Gastrocnemius medialis (tissue), 4 donors: Measurements from ENCODE around the gene KCNK13. TPM values are rescaled to one million over a fixed set of nuclear protein-coding genes. Genes with fewer than 3 reads are reported as not detected.

Experiments used
- ATAC-seq, 2 donors: fragments of 150-250 bp; one replicate each; pipeline ENCODE4 v1.9.1; 2016
- DNase-seq, 2 donors: peaks; one replicate each; pipeline ENCODE4 v3.0.0-alpha.2; 2019
- H3K27ac ChIP-seq, 4 donors: fragments of 200-600 bp; sonication (generic); 1 replicate in 1 of 4; 2 replicates in 3 of 4; pipeline ENCODE4 v1.5.1; 2016 to 2018; ENCODE audit warnings: mild to moderate bottlenecking in 2 of 4, moderate library complexity in 1 of 4
- H3K27me3 ChIP-seq, 3 donors: fragments of 200-600 bp; sonication (generic) in 2 of 3; 1 replicate in 1 of 3; 2 replicates in 2 of 3; pipeline versions ENCODE4 v1.5.1 to v1.6.0; 2016 to 2019; ENCODE audit warnings: mild to moderate bottlenecking in 1 of 3, moderate library complexity in 1 of 3
- H3K36me3 ChIP-seq, 2 donors: fragments of 200-600 bp; sonication (generic) in 1 of 2; one replicate each; pipeline ENCODE4 v1.5.1; 2017 to 2018
- H3K4me1 ChIP-seq, 2 donors: fragments of 200-600 bp; sonication (generic) in 1 of 2; one replicate each; pipeline ENCODE4 v1.5.1; 2016 to 2017; ENCODE audit warnings: mild to moderate bottlenecking in 2 of 2
- H3K4me3 ChIP-seq, 4 donors: fragments of 200-600 bp; sonication (generic) in 3 of 4; 1 replicate in 1 of 4; 2 replicates in 3 of 4; pipeline ENCODE4 v1.5.1; 2016 to 2019; ENCODE audit warnings: mild to moderate bottlenecking in 2 of 4
- H3K9me3 ChIP-seq, 3 donors: fragments of 200-600 bp; sonication (generic) in 2 of 3; 1 replicate in 1 of 3; 2 replicates in 2 of 3; pipeline ENCODE4 v1.5.1; 2016 to 2019
- CTCF ChIP-seq, 5 experiments: fragments of 450-650 bp in 3 of 5; fragments of 200-600 bp in 2 of 5; sonication (generic) in 2 of 5; IDR thresholded peaks in 4 of 5; conservative IDR thresholded peaks in 1 of 5; 1 replicate in 4 of 5; 2 replicates in 1 of 5; pipeline ENCODE4 v1.5.1; 2016 to 2019; ENCODE audit warnings: antibody characterized with exemption in 5 of 5, mild to moderate bottlenecking in 3 of 5, moderate library complexity in 3 of 5
- POLR2A ChIP-seq, 2 donors: fragments of 450-650 bp; IDR thresholded peaks; one replicate each; pipeline ENCODE4 v1.6.1; 2017; ENCODE audit warnings: antibody characterized with exemption in 2 of 2, mild to moderate bottlenecking in 2 of 2, moderate library complexity in 2 of 2
- in situ Hi-C, 4 donors: fragments of 200-750 bp; cut with MboI; loops; one replicate each; pipeline versions ENCODE4 v1.15.0 to v1.8.0; 2017; ENCODE audit warnings: low sequenced_read_pairs in 4 of 4
- intact Hi-C: fragments of 100-400 bp; cut with DNase I; formaldehyde crosslinking; loops from one replicate; pipeline ENCODE4 v1.15.1; 2023; ENCODE audit warnings: low total_unique reads
- total RNA-seq, 4 donors: library from RNA; depleted of rRNA; stranded (reverse); fragments of >200 nt; gene quantifications; one replicate each; pipeline versions ENCODE4 v1.1.0 to v1.2.3, GENCODE V29; 2016

The KCNK13 gene
- total RNA-seq, 4 donors from 2014 or later, result not detected

GRCh38 chr14:90049390-90049789 lies 12.4 kb upstream of the KCNK13 start:
- Histone ChIP-seq H3K36me3 (no peaks in the 10 kb centered on the region), H3K9me3 (no peaks in the 10 kb centered on the region), H3K27me3 (peaks cover 5 to 7% (median 5%) of the 10 kb centered on the region in 3 donors), H3K27ac (no peak overlapping the region), H3K4me3 (no peak overlapping the region), H3K4me1 (no peaks in the 10 kb centered on the region)
- ATAC-seq (no peak), DNase-seq (no peak)
- in situ Hi-C loops, result no loop called here
- intact Hi-C loops, result no loop called here
- TF ChIP-seq POLR2A (IDR thresholded peaks at IDR 0.05), result no peak
- TF ChIP-seq CTCF (IDR thresholded peaks at IDR 0.05 in 4 of 5, conservative IDR thresholded peaks at IDR 0.05 in 1 of 5), result no peak

GRCh38 chr14:90050271-90050670 lies 11.5 kb upstream of the KCNK13 start:
- TF ChIP-seq CTCF (IDR thresholded peaks at IDR 0.05 in 4 of 5, conservative IDR thresholded peaks at IDR 0.05 in 1 of 5), result no peak
- TF ChIP-seq POLR2A (IDR thresholded peaks at IDR 0.05), result no peak
- no peaks in the 10 kb centered on the region for H3K9me3 ChIP-seq
- H3K36me3 ChIP-seq, result no peaks in the 10 kb centered on the region
- intact Hi-C loops (no loop called here), in situ Hi-C loops (no loop called here)
- ATAC-seq (no peak), DNase-seq (no peak)
- H3K27ac ChIP-seq, result no peak overlapping the region
- H3K27me3 ChIP-seq, result peaks cover 5 to 7% (median 5%) of the 10 kb centered on the region in 3 donors
- no peaks in the 10 kb centered on the region for H3K4me1 ChIP-seq
- no peak overlapping the region for H3K4me3 ChIP-seq

GRCh38 chr14:90053044-90053443 lies 8.8 kb upstream of the KCNK13 start:
- no peak overlapping the region for H3K4me3 ChIP-seq
- intact Hi-C loops, result no loop called here
- in situ Hi-C loops, result no loop called here
- no peak overlapping the region for H3K27ac ChIP-seq
- TF ChIP-seq POLR2A (IDR thresholded peaks at IDR 0.05), result no peak
- no peak for TF ChIP-seq CTCF (IDR thresholded peaks at IDR 0.05 in 4 of 5, conservative IDR thresholded peaks at IDR 0.05 in 1 of 5)
- no peaks in the 10 kb centered on the region for H3K4me1 ChIP-seq
- DNase-seq (no peak), ATAC-seq (no peak)
- no peaks in the 10 kb centered on the region for H3K36me3 ChIP-seq
- H3K27me3 ChIP-seq, result peaks cover 7 to 22% (median 14%) of the 10 kb centered on the region in 3 donors
- H3K9me3 ChIP-seq, result no peaks in the 10 kb centered on the region

GRCh38 chr14:90054803-90055202 lies 7.0 kb upstream of the KCNK13 start:
- peaks cover 14 to 37% (median 22%) of the 10 kb centered on the region in 3 donors for H3K27me3 ChIP-seq

More at GRCh38 chr14:90054803-90055202, 7.0 kb upstream of the KCNK13 start:
- no peak for ATAC-seq
- no peaks in the 10 kb centered on the region for H3K9me3 ChIP-seq
- H3K4me3 ChIP-seq, result no peak overlapping the region
- TF ChIP-seq CTCF (IDR thresholded peaks at IDR 0.05 in 4 of 5, conservative IDR thresholded peaks at IDR 0.05 in 1 of 5) (no peak), POLR2A (IDR thresholded peaks at IDR 0.05) (no peak)
- in situ Hi-C loops, result no loop called here
- intact Hi-C loops, result no loop called here
- H3K27ac ChIP-seq, result no peak overlapping the region
- no peaks in the 10 kb centered on the region for H3K4me1 ChIP-seq
- H3K36me3 ChIP-seq, result no peaks in the 10 kb centered on the region
- DNase-seq, result no peak
